SK-N-MC (cell line): ENCODE data around the gene DIS3L.

Source experiments
- EZH2 ChIP-seq: fragments of 200-600 bp; sonication (generic); IDR thresholded peaks from one replicate; pipeline ENCODE4 v1.6.1; 2017; ENCODE audit warnings: antibody characterized with exemption
- FOXP2 ChIP-seq: optimal IDR thresholded peaks from 2 replicates; pipeline ENCODE3; 2011; ENCODE audit warnings: mild to moderate bottlenecking, moderate library complexity; ENCODE audit not compliant: insufficient read depth; ENCODE audit errors: extremely low read length, control extremely low read depth
- POLR2AphosphoS5 ChIP-seq: IDR thresholded peaks from 2 replicates; pipeline ENCODE4 v1.6.1; 2012; ENCODE audit warnings: mild to moderate bottlenecking, low read depth, low read length, borderline replicate concordance

DNA sequence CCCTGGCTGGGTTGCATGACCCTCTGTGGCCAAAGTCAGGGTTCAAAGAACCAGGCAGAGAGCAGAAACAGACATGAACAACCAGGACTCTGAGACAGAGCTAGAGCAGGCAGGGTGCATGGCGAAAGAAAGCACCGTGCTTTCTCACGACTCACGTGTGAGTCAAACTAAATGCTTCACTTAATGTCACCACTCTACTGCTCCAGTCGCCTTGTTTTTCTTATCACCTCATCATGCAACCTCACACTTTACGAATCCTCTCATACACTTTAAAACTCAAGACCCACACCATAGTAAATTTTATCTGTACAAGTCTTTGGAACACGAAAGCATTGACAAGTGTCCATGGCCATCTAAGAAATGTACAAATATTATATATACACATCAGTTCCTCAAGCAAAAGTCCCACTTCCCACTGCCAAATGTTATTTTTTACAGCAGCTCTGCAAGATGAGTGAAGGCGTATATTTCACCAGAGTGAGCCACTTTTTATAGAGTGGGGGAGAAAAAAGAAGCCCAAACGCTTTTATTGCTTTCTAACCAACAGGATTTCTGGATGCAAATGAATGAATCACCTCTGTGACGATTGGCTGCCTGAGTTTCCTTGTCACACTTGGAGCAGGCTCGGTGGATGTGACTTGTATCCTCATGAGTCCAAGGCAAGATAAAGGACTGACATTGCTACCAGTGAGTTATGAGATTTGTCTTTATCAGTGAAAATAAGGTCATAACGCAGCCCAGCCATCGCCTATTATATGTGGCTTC lies 23.9 kb upstream of the DIS3L start:
- TF ChIP-seq POLR2AphosphoS5, result no peak
- no peak for TF ChIP-seq EZH2
- no peak for TF ChIP-seq FOXP2
